ENCODE measurements around the gene TTC34. TPM values are rescaled to one million over a fixed set of nuclear protein-coding genes. Genes with fewer than 3 reads are reported as not detected.

The TTC34 gene
- total and polyA plus RNA-seq, 2 of the 13 experiments (the other 11 are each of a cell fraction or from before 2014, with no cell fraction given), result 0.07 to 0.11 TPM

DNA sequence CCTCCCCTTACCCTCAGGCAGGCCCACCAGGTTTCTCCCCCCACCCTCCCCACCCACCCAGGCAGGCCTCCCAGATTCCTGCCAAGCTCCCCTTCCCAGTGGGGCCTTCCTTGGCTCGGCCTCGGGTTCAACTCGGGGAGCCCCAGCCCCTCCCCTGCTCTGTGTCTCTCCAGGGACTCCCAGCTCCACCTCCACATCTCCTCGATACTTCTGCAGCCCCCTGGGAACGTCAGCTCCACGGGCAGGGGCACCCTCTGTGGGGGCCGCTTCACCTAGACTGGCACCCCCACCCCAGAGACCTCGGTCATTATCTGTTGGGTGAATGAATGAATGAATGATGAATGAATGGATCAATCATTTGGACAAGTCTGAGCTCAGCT, 169.5 kb downstream of the TTC34 start:
- no peak for ATAC-seq

More for the DNA sequence above, 169.5 kb downstream of the TTC34 start:
- FAIRE-seq (no peak), DNase-seq (ENCODE audit: low spot score) (no peak)
- ChIA-PET CTCF (ENCODE audit: low intra/inter-chr PET ratio, low total read pairs) (no interaction called here), POLR2A (interaction anchor here (1.0 to 1.2 kb wide), 4 partner anchors 46 to 219 kb away, joined by 3 to 4 read pairs (median 4); partner anchors contain the start of genes PEX10 and TNFRSF14)
- no TSS peak for BruUV-seq (replicated peaks)
- in situ Hi-C loops (cut with HindIII; ENCODE audit: extremely low pct_ligation_motif_present, low pct_unique_long_range_greater_than_20kb), result no loop called here
- Histone ChIP-seq H2AFZ (ENCODE audit: low read length) (no peak overlapping the region), H3K4me3 (replicated peaks in 1 of 3; ENCODE audit: insufficient read depth in 1 of 3, low read depth in 2 of 3, low read length in 3 of 3) (peak overlapping the region in 1 of 3 experiments; percentile 42; a peak in 1 of 6 replicates), H3K4me1 (ENCODE audit: insufficient read depth, low read length) (peaks cover 40% of the 10 kb centered on the region), H3K9ac (ENCODE audit: insufficient read depth, low read depth, low read length) (no peak overlapping the region), H3K9me3 (ENCODE audit: low read length) (peaks cover 7% of the 10 kb centered on the region; the same call in 1 of the 2 replicates), H3K4me2 (ENCODE audit: low read depth, low read length) (peak overlapping the region; percentile 66; the same call in 1 of the 2 replicates), H4K20me1 (ENCODE audit: insufficient read depth, low read length) (0 out of 2 replicates have a peak, but pooled peaks cover 2% of the 10 kb centered on the region), H3K27ac (ENCODE audit: extremely low read length, insufficient read depth, low read length) (no peak overlapping the region), H3K79me2 (ENCODE audit: insufficient read depth, low read length) (no peaks in the 10 kb centered on the region), H3K36me3 (replicated peaks in 1 of 2; ENCODE audit: control insufficient read depth in 1 of 2, insufficient read depth in 2 of 2, low read length in 2 of 2) (no peaks in the 10 kb centered on the region), H3K27me3 (ENCODE audit: control insufficient read depth in 1 of 2, insufficient read depth in 2 of 2, low read length in 2 of 2) (peaks cover 12 to 24% of the 10 kb centered on the region in 2 experiments; a peak in 4 of 5 replicates)
- intact Hi-C loops (cut with micrococcal nuclease; ENCODE audit: unreplicated experiment), result loop anchor here (5.0 to 10.0 kb wide), 2 partner anchors 47 to 75 kb away; partner anchors contain the start of genes PRXL2B and TNFRSF14
- TF ChIP-seq ZBTB43 (CRISPR knock-in tag; conservative IDR thresholded peaks at IDR 0.05) (no peak), ZEB1 (IDR thresholded peaks at IDR 0.05; ENCODE audit: insufficient replicate concordance, low read depth) (no peak), PBX2 (CRISPR knock-in tag; IDR thresholded peaks at IDR 0.05) (no peak), MEIS1 (CRISPR knock-in tag; IDR thresholded peaks at IDR 0.05; ENCODE audit: borderline replicate concordance) (no peak), GATA4 (IDR thresholded peaks at IDR 0.05; ENCODE audit: borderline replicate concordance, low read depth) (no peak), THYN1 (CRISPR knock-in tag; IDR thresholded peaks at IDR 0.05; ENCODE audit: borderline replicate concordance, low read depth) (no peak), RARA (CRISPR knock-in tag; IDR thresholded peaks at IDR 0.05) (no peak)
- 36% methylated on average over 8 of the region's 8 CpGs for WGBS (ENCODE audit: low lambda C conversion rate)

All from HepG2 (cell line).